Measurements from ENCODE around the gene SLMAP. TPM values are rescaled to one million over a fixed set of nuclear protein-coding genes. Genes with fewer than 3 reads are reported as not detected.
"Not testable (repeated sequence)": the region's sequence is repeated elsewhere in the genome, so short reads cannot be mapped to it uniquely, and the experiment has no call there.

Gene SLMAP
- total RNA-seq, 1 donor from 2014 or later = 58.2 TPM

GRCh38 chr3:57855943-57856342 is 99.8 kb downstream of the SLMAP start:
- H3K4me1 Mint-ChIP-seq (ENCODE audit: low read depth) = no peaks in the 10 kb centered on the region
- DNase-seq (ENCODE audit: low spot score) = no peak
- H3K9me3 Mint-ChIP-seq = no peaks in the 10 kb centered on the region
- no peaks in the 10 kb centered on the region for H3K27me3 Mint-ChIP-seq (ENCODE audit: low read depth)
- intact Hi-C loops (cut with micrococcal nuclease) = loop anchor here (10.0 kb wide), 1 partner anchor 461 kb away; no protein-coding TSS in a partner anchor
- H3K36me3 Mint-ChIP-seq (ENCODE audit: low read depth) = peaks cover 19% of the 10 kb centered on the region
- no peak overlapping the region for H3K4me3 Mint-ChIP-seq (ENCODE audit: low read depth)
- H3K27ac Mint-ChIP-seq = no peak overlapping the region

GRCh38 chr3:57856675-57857074 is 100.6 kb downstream of the SLMAP start:
- peaks cover 18% of the 10 kb centered on the region for H3K36me3 Mint-ChIP-seq (ENCODE audit: low read depth)
- no peak overlapping the region for H3K27ac Mint-ChIP-seq
- DNase-seq (ENCODE audit: low spot score) = no peak
- H3K4me3 Mint-ChIP-seq (ENCODE audit: low read depth) = no peak overlapping the region
- H3K4me1 Mint-ChIP-seq (ENCODE audit: low read depth) = no peaks in the 10 kb centered on the region
- H3K9me3 Mint-ChIP-seq = no peaks in the 10 kb centered on the region
- H3K27me3 Mint-ChIP-seq (ENCODE audit: low read depth) = no peaks in the 10 kb centered on the region
- intact Hi-C loops (cut with micrococcal nuclease) = loop anchor here (10.0 kb wide), 1 partner anchor 462 kb away; no protein-coding TSS in a partner anchor

GRCh38 chr3:57862894-57863293 is 106.8 kb downstream of the SLMAP start:
- H3K36me3 Mint-ChIP-seq (ENCODE audit: low read depth) = peaks cover 34% of the 10 kb centered on the region
- no peak overlapping the region for H3K4me3 Mint-ChIP-seq (ENCODE audit: low read depth)
- H3K9me3 Mint-ChIP-seq = no peaks in the 10 kb centered on the region
- DNase-seq (ENCODE audit: low spot score) = no peak
- H3K27ac Mint-ChIP-seq = no peak overlapping the region
- no peaks in the 10 kb centered on the region for H3K27me3 Mint-ChIP-seq (ENCODE audit: low read depth)
- intact Hi-C loops (cut with micrococcal nuclease) = no loop called here
- no peaks in the 10 kb centered on the region for H3K4me1 Mint-ChIP-seq (ENCODE audit: low read depth)

- Mint-ChIP-seq H3K4me1 (ENCODE audit: low read depth) (no peaks in the 10 kb centered on the region), H3K4me3 (ENCODE audit: low read depth) (no peak overlapping the region), H3K9me3 (no peaks in the 10 kb centered on the region), H3K27ac (no peak overlapping the region), H3K36me3 (ENCODE audit: low read depth) (peaks cover 31% of the 10 kb centered on the region), H3K27me3 (ENCODE audit: low read depth) (no peaks in the 10 kb centered on the region)
- DNase-seq (ENCODE audit: low spot score) = no peak
- intact Hi-C loops (cut with micrococcal nuclease) = no loop called here
These were observed 107.3 kb downstream of the SLMAP start for GRCh38 chr3:57863380-57863779.

- no peak overlapping the region for H3K4me3 Mint-ChIP-seq (ENCODE audit: low read depth)
- no peaks in the 10 kb centered on the region for H3K4me1 Mint-ChIP-seq (ENCODE audit: low read depth)
- peaks cover 29% of the 10 kb centered on the region for H3K36me3 Mint-ChIP-seq (ENCODE audit: low read depth)
- no peak overlapping the region for H3K27ac Mint-ChIP-seq
- DNase-seq (ENCODE audit: low spot score) = no peak
- H3K9me3 Mint-ChIP-seq = no peaks in the 10 kb centered on the region
- intact Hi-C loops (cut with micrococcal nuclease) = no loop called here
- no peaks in the 10 kb centered on the region for H3K27me3 Mint-ChIP-seq (ENCODE audit: low read depth)
These were observed 108.7 kb downstream of the SLMAP start for GRCh38 chr3:57864853-57865252.

GRCh38 chr3:57869110-57869509 is 113.0 kb downstream of the SLMAP start:
- intact Hi-C loops (cut with micrococcal nuclease); H3K9me3 Mint-ChIP-seq; H3K4me1 Mint-ChIP-seq (ENCODE audit: low read depth); H3K27ac Mint-ChIP-seq; DNase-seq (ENCODE audit: low spot score); H3K27me3 Mint-ChIP-seq (ENCODE audit: low read depth); H3K4me3 Mint-ChIP-seq (ENCODE audit: low read depth): not testable (repeated sequence)
- H3K36me3 Mint-ChIP-seq (ENCODE audit: low read depth) = peaks cover 32% of the 10 kb centered on the region

- Mint-ChIP-seq H3K27me3 (ENCODE audit: low read depth) (no peaks in the 10 kb centered on the region), H3K4me1 (ENCODE audit: low read depth) (peaks cover 6% of the 10 kb centered on the region), H3K36me3 (ENCODE audit: low read depth) (peaks cover 18% of the 10 kb centered on the region), H3K4me3 (ENCODE audit: low read depth) (no peak overlapping the region), H3K9me3 (no peaks in the 10 kb centered on the region), H3K27ac (no peak overlapping the region)
- intact Hi-C loops (cut with micrococcal nuclease) = no loop called here
- no peak for DNase-seq (ENCODE audit: low spot score)
These were observed 116.5 kb downstream of the SLMAP start for GRCh38 chr3:57872606-57873005.

GRCh38 chr3:57876632-57877031 is 120.5 kb downstream of the SLMAP start:
- Mint-ChIP-seq H3K27me3 (ENCODE audit: low read depth) (no peaks in the 10 kb centered on the region), H3K27ac (no peak overlapping the region), H3K4me1 (ENCODE audit: low read depth) (peaks cover 6% of the 10 kb centered on the region), H3K9me3 (no peaks in the 10 kb centered on the region), H3K36me3 (ENCODE audit: low read depth) (peaks cover 11% of the 10 kb centered on the region), H3K4me3 (ENCODE audit: low read depth) (no peak overlapping the region)
- intact Hi-C loops (cut with micrococcal nuclease) = no loop called here
- DNase-seq (ENCODE audit: low spot score) = no peak

GRCh38 chr3:57877116-57877515 is 121.0 kb downstream of the SLMAP start:
- H3K4me3 Mint-ChIP-seq (ENCODE audit: low read depth) = no peak overlapping the region
- H3K4me1 Mint-ChIP-seq (ENCODE audit: low read depth) = peaks cover 4% of the 10 kb centered on the region
- DNase-seq (ENCODE audit: low spot score) = no peak
- H3K27me3 Mint-ChIP-seq (ENCODE audit: low read depth) = no peaks in the 10 kb centered on the region
- H3K27ac Mint-ChIP-seq = no peak overlapping the region
- intact Hi-C loops (cut with micrococcal nuclease) = no loop called here
- H3K36me3 Mint-ChIP-seq (ENCODE audit: low read depth) = peaks cover 7% of the 10 kb centered on the region
- no peaks in the 10 kb centered on the region for H3K9me3 Mint-ChIP-seq

GRCh38 chr3:57884436-57884835 is 128.3 kb downstream of the SLMAP start:
- DNase-seq (ENCODE audit: low spot score); intact Hi-C loops (cut with micrococcal nuclease); H3K9me3 Mint-ChIP-seq; H3K4me1 Mint-ChIP-seq (ENCODE audit: low read depth); H3K4me3 Mint-ChIP-seq (ENCODE audit: low read depth); H3K27me3 Mint-ChIP-seq (ENCODE audit: low read depth); H3K27ac Mint-ChIP-seq: not testable (repeated sequence)
- peaks cover 25% of the 10 kb centered on the region for H3K36me3 Mint-ChIP-seq (ENCODE audit: low read depth)

GRCh38 chr3:57889807-57890206 is 133.7 kb downstream of the SLMAP start:
- Mint-ChIP-seq H3K4me1 (ENCODE audit: low read depth) (no peaks in the 10 kb centered on the region), H3K36me3 (ENCODE audit: low read depth) (peaks cover 30% of the 10 kb centered on the region), H3K9me3 (no peaks in the 10 kb centered on the region), H3K27me3 (ENCODE audit: low read depth) (no peaks in the 10 kb centered on the region), H3K27ac (no peak overlapping the region), H3K4me3 (ENCODE audit: low read depth) (no peak overlapping the region)
- no peak for DNase-seq (ENCODE audit: low spot score)
- intact Hi-C loops (cut with micrococcal nuclease) = no loop called here

- no peak for DNase-seq (ENCODE audit: low spot score)
- intact Hi-C loops (cut with micrococcal nuclease) = no loop called here
- H3K4me3 Mint-ChIP-seq (ENCODE audit: low read depth) = no peak overlapping the region
- peaks cover 23% of the 10 kb centered on the region for H3K36me3 Mint-ChIP-seq (ENCODE audit: low read depth)
- no peak overlapping the region for H3K27ac Mint-ChIP-seq
- no peaks in the 10 kb centered on the region for H3K4me1 Mint-ChIP-seq (ENCODE audit: low read depth)
- H3K27me3 Mint-ChIP-seq (ENCODE audit: low read depth) = no peaks in the 10 kb centered on the region
- H3K9me3 Mint-ChIP-seq = no peaks in the 10 kb centered on the region
These were observed 134.8 kb downstream of the SLMAP start for GRCh38 chr3:57890874-57891273.

GRCh38 chr3:57892423-57892822 is 136.3 kb downstream of the SLMAP start:
- intact Hi-C loops (cut with micrococcal nuclease) = no loop called here
- no peak for DNase-seq (ENCODE audit: low spot score)
- H3K36me3 Mint-ChIP-seq (ENCODE audit: low read depth) = peaks cover 23% of the 10 kb centered on the region
- H3K4me3 Mint-ChIP-seq (ENCODE audit: low read depth) = no peak overlapping the region
- H3K27me3 Mint-ChIP-seq (ENCODE audit: low read depth) = no peaks in the 10 kb centered on the region
- H3K4me1 Mint-ChIP-seq (ENCODE audit: low read depth) = no peaks in the 10 kb centered on the region
- H3K27ac Mint-ChIP-seq = no peak overlapping the region
- no peaks in the 10 kb centered on the region for H3K9me3 Mint-ChIP-seq

- H3K27me3 Mint-ChIP-seq (ENCODE audit: low read depth) = no peaks in the 10 kb centered on the region
- H3K27ac Mint-ChIP-seq = no peak overlapping the region
- no peaks in the 10 kb centered on the region for H3K9me3 Mint-ChIP-seq
- DNase-seq (ENCODE audit: low spot score) = no peak
- H3K4me1 Mint-ChIP-seq (ENCODE audit: low read depth) = no peaks in the 10 kb centered on the region
- intact Hi-C loops (cut with micrococcal nuclease) = no loop called here
- peaks cover 25% of the 10 kb centered on the region for H3K36me3 Mint-ChIP-seq (ENCODE audit: low read depth)
- H3K4me3 Mint-ChIP-seq (ENCODE audit: low read depth) = no peak overlapping the region
These were observed 137.0 kb downstream of the SLMAP start for GRCh38 chr3:57893156-57893555.

Measured in activated T-helper 2 cell treated with anti-CD3 and anti-CD28 coated beads, Interferon-gamma antibody, Interleukin-2, Interleukin-4, amounts not matched to agents 10 μg/mL and 5 μg/mL and 100 μg/mL, durations not matched to agents 14 hours and 24 hours and 36 hours (primary cell).